ENCODE results near the gene ARAP3.
"Not testable (repeated sequence)": the region's sequence is repeated elsewhere in the genome, so short reads cannot be mapped to it uniquely, and the experiment has no call there.

The ARAP3 gene

DNA sequence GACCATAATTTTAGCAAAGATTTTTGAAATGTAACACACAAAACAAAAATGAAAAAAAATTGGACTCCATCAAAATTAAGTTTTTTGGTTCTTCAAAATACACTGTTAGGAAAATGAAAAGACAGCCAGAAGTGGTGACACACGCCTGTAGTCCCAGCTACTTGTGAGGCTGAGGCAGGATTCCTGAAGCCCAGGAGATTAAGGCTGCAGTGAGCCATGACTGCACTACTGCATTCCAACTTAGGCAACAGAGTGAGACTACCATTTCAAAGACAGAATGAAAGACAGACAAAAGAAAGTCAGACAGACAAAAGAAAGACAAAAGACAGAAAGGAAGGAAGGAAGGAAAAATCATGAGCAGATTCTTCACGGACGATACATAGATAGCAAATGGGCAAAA is 70.7 kb downstream of the ARAP3 start:
- no peak for DNase-seq

DNA sequence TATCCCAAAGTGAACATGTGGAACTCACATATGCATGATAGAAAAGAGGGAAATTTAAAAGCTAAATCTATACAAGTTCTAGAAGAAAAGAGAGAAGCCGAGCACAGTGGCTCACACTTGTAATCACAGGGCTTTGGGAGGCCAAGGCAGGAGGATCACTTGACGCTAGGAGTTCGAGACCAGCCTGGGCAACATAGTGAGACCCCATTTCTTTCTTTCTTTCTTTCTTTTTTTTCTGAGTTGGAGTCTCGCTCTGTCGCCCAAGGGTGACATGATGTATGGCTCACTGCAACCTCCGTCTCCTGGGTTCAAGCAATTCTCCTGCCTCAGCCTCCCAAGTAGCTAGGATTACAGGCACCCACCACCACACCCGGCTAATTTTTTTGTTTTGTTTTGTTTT is 72.1 kb downstream of the ARAP3 start:
- DNase-seq: not testable (repeated sequence)

DNA sequence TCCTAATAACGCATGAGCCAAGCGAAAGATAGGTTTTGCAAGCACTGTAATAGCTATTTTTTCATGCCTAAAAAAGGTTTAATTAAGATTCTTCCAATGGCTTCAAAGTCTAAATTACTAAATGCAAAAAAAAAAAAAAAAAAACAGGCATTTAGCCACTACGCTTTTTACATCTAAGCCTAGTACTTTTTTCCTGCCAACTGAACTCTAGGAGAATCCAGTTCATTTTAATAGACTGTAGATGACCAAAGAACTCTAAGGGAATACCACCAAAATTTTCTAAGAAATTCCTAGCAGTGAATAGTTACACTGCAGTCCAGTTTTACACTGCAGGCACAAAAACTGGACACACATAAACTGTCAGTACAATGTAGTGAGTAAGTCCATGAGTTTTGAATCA is 73.0 kb downstream of the ARAP3 start:
- no peak for DNase-seq

DNA sequence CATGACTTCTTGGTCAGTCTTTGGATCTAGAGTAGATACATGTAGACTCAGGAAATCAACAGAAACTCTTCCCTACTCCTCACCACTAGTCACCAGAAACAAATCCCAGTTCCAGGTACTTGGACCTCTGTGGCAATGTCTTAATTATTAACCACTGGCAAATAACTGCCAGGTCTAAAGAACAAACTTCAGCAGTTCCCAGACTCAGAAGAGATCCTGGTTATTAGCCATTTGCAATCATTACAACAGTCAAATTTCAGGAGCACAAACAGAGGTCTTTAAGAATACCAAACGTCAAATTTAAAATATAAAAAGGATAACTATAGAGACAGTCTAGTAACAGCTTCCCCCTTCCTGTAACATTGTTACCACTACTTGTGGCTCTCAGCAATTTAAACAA is 73.5 kb downstream of the ARAP3 start:
- no peak for DNase-seq

DNA sequence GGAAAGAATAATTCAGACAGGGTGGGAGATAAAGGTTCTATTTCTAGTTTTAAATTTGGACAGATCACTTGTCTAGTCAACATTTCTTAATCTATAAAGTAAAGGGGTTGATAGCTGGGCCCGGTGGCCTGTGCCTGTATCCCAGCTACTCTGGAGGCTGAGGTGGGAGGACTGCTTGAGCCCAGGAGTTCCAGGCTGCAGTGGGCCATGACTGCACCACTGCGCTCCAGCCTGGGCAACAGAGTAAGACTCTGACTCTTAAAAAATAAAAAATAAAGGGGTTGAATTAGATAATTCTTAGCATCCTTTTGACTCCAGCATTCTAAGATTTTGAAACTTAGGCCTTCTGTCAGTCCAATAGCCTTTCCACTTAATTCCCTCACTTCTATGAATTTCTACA is 74.0 kb downstream of the ARAP3 start:
- no peak for DNase-seq

DNA sequence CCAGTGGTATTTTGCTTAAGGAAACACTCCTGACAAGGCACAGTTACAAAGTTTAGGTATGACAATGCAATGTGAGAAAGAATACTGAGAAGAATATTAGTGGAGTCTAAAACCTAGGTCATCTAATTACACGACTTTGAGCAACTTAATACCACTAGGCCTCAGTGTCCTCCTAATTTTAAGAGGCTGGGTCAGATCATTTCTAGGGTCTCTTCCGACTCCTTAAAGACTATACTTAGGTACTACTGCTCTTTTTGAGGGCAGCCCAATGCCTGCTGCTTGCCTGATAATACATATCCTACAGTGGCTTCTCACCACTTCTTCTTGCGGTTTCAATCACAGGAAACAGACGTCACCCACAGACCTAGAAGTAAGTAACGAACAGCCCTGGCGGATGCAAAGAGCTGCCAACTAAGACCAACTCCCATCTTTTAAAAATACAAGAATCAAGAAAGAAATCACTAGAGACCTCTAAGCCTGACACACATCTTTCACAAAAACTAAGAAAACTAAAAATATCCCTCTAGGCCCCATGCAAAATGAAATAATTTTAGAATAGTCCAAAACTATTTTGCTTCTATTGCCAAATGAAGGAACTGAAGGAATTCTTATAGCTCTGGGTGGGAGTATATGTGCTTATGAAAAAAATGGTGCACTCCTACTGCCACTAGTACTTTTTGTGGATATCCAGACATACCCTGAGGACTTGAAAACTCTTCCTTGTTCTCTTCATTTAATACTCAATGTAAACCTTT is 76.3 kb downstream of the ARAP3 start:
- DNase-seq: peak; percentile 39

DNA sequence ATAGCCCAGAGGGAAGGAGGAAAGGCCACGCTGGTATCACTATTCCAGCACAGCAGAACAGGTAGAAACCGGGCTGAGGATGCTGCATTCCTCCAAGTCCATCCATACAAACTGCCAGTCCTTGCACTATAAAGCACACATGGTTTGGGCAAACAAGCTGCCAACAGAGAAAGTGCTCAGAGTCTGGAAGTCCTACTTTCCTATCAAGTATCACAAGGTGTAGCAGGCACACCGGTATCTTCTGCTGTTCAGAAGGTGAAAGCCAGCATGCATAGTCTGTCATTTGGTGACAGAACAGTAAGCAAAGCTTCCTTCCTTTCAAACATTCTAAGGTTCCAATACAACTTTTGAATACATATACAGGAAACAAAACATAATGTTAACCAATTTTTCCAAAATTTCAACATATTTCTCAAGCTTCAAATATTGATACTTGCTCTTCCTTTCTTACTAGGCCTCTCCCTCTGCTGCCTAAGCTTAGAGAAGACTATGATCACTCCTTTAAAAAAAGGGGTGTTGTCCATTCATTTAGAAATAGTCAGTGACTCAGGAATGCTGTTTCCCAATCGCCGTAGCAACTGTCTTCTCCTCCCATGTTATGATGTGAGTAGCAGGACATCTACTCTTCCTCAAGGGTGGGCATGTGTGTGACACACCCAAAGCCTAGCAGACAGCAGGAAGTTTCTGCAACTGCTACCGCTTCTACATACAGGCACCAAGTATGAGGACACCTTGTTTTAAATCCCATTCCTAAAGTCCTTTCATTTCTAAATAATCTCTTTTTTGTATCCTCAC is 77.9 kb downstream of the ARAP3 start:
- no peak for DNase-seq

Data from effector CD8-positive, alpha-beta T cell (primary cell).